ENCODE data around the gene TLR1. TPM values are rescaled to one million over a fixed set of nuclear protein-coding genes. Genes with fewer than 3 reads are reported as not detected.
A peak's percentile ranks its signal among the peaks of the same experiment; 100 is the strongest.
"Not testable (repeated sequence)": the region's sequence is repeated elsewhere in the genome, so short reads cannot be mapped to it uniquely, and the experiment has no call there.

The TLR1 gene
- total RNA-seq, 1 experiment from 2014 or later: 4.2 TPM

DNA sequence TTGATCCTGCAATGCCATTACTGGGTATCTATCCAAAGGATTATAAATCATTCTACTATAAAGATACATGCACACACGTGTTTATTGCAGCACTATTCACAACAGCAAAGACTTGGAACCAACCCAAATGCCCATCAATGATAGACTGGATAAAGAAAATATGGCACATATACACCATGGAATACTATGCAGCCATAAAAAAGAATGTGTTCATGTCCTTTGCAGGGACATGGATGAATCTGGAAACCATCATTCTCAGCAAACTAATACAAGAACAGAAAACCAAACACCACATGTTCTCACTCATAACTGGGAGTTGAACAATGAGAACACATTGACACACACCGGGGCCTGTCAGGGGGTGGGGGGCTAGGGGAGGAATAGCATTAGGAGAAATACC, 26.7 kb downstream of the TLR1 start:
- not testable (repeated sequence) for DNase-seq (ENCODE audit: low spot score)

DNA sequence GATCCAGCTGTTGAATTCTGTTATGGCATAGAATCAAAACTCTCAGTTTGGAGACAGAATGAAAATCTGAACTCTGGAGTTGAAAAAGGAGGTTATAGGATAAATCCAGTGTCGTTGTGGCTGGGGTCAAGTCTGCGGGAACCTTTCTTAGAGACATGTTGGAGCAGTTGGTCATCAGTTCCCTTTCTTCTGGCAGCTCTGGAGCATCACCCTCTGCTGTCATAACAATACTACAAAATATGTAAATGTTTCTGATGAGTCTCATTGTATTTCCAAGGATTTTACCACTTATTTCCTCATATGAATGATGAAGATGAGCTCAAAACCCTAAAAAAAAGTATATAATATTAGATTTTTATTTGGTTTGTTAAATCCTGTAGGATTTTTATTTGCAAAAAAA, 29.3 kb downstream of the TLR1 start:
- DNase-seq (ENCODE audit: low spot score): no peak

DNA sequence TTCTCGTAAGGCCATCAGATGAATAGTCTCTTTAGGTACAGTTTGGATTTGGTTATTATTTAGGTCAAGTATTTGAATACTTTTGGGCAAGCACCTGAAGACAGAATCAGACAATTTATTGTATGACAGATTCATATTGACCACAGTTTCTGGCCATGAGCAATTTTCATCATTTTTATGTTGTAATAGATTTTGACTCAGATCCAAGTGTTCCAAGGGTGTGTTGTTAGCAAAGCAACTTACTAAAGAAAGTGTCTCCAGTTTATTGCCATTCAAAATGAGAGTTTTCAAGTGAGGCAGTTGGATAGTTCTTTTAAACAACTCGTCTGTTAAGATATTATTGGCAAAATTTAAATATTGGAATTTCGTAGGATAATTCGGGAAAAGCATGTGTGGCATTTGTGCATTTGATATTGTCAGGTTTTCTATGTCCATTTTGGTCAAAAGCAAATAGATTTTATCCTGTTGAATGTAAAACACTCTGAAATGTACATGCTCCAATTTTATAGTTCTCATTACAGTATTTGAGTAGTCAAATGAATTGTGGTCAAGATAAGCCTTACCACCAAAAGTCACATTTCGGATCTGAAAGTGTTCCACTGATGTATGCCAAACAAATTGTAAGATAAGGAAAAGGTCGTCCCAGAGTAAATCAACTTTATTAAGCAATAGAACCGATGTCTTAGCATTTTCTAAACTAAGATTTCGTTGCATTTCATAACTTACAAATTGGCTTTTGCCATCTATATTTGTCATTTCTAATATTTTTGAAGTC, 30.2 kb downstream of the TLR1 start:
- DNase-seq (ENCODE audit: low spot score): no peak

DNA sequence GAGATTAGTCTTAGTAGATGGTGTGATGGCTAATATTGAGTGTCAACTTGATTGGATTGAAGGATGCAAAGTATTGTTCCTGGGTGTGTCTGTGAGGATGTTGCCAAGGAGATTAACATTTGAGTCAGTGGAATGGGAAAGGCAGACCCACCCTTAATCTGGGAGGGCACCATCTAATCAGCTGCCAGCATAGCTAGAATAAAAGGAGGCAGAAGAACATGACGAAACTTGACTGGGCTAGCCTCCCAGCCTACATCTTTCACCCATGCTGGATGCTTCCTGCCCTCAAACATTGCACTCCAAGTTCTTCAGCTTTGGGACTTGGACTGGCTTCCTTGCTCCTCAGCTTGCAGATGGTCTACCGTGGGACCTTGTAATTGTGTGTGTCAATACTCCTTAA, 34.3 kb downstream of the TLR1 start:
- DNase-seq (ENCODE audit: low spot score): not testable (repeated sequence)

DNA sequence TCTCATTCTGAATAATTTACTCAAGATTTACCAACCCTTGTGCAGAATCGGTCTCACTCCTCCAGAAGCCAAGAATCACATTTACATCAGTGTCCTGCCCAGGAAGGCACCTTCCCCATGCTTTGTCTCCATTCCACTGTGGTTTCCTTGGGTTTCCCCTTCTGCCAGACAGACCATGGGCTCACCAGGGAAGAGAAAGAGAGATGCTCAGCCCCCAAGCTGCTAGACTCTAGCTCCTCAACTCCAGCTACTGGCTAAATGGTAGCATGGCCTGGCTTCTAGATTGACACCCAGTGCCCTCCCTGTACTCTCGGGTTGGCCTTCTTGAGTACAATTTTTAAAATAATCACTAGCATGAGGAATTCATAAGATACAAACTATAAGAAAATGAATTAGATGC, 34.7 kb downstream of the TLR1 start:
- DNase-seq (ENCODE audit: low spot score): no peak

DNA sequence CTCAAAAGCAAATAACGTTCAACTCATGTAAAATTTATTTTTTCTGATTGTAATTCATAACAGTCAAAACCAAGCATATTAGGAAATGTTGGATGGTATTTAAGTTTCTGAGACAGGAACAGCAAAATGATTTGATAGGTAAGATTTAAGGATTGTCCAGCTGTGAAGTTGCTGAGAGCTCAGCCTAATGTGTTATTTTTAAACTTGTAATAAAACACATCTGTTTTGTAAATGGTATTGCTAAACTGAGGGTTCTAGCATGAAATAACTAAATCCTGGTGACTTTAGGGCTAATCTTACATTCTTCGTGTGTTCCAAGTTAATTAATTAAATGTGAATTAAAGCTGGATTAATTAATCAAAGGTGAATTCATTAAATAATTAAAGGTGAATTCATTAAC, 35.1 kb downstream of the TLR1 start:
- DNase-seq (ENCODE audit: low spot score): no peak

DNA sequence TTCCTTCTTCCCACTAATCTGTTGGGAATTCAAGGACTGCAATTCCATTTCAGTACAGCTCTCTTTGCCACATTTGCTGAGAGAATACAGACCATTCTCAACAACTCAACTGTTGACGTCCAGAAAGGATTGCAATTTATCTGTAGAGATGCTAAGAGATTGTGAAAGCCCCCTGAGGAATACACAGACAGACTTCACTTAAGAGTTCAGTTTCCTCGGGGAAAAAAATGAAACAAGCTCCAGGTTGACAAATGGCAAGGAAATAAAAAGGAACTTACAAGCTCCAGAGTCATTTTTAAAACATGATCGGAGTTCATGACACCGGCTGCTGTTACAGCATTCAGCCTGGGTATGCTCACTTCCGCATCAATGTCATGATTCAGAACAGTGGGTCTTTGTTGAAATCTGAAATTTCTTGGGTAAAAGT, 35.6 kb downstream of the TLR1 start:
- no peak for DNase-seq (ENCODE audit: low spot score)

DNA sequence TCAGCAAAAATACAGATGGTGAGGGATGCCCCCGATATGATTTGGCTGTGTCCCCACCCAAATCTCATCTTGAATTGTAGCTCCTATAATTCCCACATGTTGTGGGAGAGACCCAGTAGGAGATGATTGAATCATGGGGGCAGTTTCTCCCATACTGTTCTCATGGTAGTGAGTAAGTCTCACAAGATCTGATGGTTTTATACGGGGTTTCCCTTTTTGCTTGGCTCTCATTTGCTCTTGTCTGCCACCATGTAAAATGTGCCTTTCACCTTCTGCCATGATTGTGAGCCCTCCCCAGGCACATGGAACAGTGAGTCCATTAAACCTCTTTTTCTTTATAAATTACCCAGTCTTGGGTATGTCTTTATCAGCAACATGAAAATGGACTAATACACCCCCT, 37.7 kb downstream of the TLR1 start:
- DNase-seq (ENCODE audit: low spot score): not testable (repeated sequence)

DNA sequence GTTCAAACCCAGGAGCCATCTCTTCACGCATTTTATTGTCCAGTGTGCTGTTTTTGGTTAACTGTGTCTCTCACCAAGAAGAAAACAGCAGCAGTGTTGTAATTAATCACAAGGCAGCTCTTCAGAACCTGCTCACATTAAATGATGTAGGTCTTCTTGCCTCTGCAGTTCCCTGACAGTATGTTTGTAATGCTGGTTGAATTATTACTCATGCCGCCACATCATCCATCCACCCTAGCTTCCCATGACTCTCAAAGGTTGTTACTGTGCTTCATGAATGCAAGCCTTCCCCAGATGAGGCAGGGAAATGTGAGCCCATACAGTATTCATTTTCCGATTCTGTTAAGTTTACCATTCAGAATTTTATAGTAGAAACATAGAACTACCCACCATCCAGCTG, 39.2 kb downstream of the TLR1 start:
- no peak for DNase-seq (ENCODE audit: low spot score)

DNA sequence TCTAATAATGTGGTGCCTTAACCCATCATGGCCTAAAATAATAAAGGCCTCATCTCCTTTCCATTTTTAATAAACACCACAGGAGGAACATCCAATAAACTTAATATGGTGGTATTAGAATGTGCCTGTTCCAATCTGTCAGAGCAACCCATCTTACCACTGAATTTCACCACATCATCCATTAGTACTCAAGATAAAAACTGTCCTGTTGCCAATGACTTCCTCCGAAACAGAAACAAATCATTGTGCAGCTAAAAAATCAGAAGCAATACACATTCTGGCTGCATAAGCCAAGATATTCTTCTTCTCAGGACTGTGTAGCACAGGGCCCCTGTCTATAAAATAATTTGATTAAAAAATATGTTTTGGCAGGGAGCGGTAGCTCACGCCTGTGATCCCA, 40.3 kb downstream of the TLR1 start:
- DNase-seq (ENCODE audit: low spot score): no peak

DNA sequence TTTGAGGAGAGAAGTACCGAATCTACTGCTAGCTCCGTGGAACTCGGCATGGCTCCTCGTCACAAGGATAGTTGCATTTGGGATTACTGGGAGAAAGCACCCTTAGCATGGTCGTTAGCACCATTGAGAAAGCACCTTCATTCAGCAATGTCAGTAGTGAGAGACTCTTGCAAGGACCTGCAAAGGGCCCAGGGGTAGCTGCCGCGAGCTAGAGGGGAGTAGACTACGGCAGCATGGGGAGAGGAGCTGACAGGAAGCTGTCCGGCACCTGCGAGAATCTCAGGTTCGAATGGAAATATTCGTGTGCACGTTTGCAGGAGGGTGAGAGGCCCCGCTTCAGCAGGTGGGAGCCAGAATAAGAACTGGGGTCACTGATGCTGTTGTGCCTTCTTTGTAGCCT, 42.0 kb downstream of the TLR1 start:
- DNase-seq (ENCODE audit: low spot score): no peak

DNA sequence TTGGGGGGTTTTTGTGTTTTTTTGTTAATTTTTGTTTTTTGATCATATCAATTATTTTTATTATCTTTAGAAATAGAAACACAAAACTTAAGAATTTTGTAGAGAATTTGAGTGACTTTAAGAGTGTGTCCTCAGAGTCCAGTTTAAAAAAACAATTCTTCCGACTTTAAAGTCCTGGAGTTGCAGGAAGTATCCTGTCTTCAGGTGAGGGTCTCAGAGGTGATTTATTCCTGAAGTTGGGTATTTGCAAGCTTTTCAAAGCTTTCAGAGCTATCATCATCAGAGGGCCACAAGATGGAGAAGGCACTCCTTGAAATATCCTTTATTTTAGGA, 44.8 kb downstream of the TLR1 start:
- no peak for DNase-seq (ENCODE audit: low spot score)

DNA sequence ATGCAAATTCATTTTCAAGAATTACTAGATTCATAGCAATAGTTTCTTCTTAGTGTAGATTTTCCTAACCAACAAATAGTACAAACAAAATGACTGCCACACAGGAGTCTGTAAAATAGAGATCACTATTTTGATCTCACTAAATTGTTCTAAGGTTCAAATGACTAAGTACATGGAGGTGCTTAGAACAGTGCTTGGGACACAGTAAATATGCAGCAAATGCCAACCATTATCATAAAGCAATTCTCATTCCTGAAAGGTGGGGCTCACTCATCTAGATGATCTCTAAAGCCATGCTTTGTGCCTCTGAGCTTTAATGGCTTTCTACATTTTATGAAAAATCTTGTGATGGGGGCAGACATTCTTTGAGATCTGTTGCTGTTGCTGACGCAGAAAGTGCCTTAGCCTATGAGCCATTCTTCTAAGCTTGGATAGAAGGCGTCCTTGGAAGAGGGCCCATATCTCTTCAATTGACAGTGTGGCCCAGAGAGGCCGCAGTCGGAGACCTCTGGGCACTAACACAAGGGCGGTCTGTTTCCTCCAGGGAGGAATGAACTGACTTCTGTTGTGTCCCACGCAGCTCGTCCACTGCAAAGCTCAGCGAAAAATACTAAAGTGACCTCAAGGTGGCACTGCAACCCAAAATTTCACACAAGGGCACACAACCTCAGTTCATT, 45.3 kb downstream of the TLR1 start:
- peak; percentile 49 for DNase-seq (ENCODE audit: low spot score)

DNA sequence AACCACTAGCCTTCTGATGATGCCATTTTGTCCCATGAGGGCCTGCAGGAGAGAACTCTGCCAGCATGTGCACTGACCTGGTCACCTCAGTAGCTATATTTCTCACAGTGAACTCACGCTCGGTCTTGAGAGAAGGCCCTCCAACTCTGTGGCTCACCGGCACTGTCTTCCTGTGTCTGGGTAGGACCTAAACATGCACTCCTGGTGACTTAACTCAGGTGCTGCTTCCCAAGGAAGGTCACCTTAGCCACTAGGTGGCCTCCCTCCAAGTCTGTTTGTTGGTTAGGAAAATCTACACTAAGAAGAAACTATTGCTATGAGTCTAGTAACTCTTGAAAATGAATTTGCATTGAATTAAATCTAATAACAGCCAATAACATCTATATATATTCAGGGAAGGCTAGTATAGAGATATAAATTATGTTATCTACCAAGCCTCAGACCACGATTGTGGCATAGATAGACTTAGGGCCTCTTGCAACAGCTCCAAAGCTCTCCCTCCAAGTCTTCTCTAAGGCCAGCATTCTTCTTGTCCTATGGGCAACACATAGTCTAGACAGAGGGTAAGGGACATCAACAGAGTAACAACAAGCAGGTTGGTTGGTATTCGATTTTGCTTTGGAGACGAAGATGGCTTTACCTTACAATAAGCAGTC, 46.5 kb downstream of the TLR1 start:
- peak; percentile 34 for DNase-seq (ENCODE audit: low spot score)

DNA sequence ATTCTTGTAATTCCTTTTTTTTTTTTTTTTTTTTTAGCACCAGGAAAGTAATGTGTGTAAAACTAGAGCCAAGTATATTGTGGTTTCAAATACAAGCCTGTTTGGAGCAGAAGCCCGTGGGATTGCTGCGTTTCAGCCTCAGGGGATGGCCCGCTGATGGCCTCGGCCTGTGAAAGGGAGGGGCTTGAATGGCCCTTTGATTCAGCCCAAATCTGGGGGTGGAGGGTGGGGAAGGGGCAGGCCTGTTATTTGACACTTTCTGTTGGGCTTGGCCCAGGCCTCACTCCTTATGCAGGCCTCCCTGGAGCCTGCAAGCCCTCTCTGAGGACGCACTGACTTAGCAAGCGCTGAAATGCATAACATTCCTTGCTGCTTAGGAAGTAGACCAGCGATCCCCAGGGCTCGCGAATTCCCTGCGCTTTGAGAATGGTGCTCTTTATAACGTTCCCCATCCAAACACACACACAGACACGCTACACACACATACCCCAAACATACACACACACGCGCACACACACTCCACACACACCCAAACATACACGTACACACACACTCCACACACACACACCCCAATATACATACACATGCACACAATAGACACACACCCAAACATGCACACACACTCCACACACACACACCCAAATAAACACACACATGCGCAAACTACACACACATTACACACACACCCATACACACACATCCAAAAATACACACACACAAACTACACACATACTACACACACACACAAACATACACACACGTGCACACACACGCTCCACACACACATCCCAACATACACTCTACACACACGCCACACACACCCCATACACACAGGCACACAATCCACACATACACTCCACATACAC, 51.4 kb downstream of the TLR1 start:
- peak; percentile 98 for DNase-seq (ENCODE audit: low spot score)

DNA sequence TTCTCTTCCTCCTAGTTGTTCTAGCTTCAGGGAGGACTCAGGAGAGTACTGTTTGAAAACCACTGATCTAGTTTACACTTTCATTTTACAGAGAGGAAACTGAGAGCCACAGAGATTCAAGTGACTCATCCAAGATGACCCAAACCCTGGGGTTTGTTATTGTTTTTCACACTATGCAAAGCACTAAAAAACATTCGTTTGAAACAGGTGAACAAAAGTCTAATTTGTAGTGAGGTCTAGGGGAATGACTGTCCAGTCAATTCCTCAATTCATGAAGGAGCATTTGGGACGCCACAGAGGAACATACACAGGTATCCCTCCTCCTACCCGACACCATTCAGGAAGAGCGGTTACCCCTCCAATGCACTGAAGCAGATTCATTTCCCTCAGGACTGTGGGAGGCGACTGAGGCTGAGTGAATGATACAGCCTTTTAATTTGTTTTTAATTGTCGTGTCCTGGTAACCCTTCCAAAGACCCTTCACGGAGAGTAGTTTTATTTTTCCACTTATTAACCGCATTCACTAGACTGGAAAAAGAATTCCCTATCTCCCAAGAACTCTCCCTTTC, 52.1 kb downstream of the TLR1 start:
- peak; percentile 32 for DNase-seq (ENCODE audit: low spot score)

DNA sequence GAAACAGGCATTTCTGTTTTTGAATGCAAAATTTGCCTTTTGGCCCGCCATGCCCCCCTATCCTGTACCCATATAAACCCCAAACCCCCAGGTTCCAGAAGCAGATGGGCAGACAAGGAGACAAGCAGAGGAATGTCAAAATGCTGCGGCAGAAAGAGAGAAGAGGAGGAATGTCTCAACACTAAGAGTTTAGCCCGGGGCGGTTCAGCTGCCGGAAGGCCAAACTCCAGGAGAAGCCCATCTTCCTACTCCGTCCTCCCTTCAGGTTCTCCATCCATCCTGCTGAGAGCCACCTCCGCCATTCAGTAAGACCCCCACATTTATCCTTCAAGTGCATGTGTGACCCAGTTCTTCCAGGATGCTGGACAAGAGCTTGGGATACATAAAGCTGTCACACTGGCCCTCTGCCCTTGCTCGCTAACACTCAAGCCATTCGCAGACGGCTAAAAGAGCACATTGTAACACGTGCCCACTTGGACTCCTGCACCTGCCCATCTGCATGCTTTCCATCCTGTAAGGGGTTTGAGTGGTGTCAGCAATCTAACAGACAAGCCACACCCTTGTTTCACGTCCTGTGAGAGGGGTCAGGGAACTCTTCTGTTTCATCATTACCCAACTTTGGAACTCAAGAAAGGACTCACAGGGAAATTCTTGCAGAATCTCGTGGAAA, 53.1 kb downstream of the TLR1 start:
- no peak for DNase-seq (ENCODE audit: low spot score)

DNA sequence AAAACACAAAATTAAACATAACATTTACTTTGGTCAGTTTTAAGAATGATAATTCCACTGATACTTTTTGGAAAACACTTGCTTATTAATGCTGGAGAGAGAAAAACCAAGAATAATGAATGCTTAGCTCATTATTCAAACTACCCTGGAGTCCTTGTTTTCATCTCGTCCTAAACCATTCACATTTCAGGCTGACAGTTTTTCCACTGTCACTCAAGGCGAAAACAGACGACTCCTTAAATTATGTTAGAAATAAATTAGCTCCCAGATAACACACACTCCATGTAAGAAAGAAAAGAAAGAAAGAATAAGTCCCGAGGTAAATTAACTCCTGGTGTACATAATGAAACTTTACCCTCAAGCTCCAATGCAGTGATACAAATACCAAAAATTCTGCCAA, 55.3 kb downstream of the TLR1 start:
- no peak for DNase-seq (ENCODE audit: low spot score)

DNA sequence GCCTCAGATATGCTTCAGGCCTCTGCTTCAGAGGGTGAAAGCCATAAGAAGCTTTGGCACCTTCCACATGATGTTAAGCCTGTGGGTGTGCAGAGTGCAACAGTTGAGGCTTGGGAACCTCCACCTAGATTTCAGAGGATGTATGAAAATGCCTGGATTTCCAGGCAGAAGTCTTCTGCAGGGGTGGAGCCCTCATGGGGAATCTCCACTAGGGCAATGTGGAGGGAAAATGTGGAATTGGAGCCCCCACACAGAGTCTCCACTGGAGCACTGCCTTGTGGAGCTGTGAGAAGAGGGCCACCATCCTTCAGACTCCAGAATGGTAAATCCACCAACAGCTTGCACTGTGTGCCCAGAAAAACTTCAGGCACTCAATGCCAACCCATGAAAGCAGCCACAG, 57.0 kb downstream of the TLR1 start:
- no peak for DNase-seq (ENCODE audit: low spot score)
